HEK293 (cell line): ENCODE measurements around the gene RAB13.
A peak's percentile ranks its signal among the peaks of the same experiment; 100 is the strongest.

ENCODE experiments used
- BCL11B ChIP-seq: fragments of 450-650 bp; formaldehyde crosslinking; IDR thresholded peaks from 2 replicates; pipeline ENCODE4 v1.5.1; 2016; ENCODE audit warnings: low read depth, missing biosample characterization, missing genetic modification characterization
- GFI1B ChIP-seq: fragments of 450-650 bp; formaldehyde crosslinking; IDR thresholded peaks from 2 replicates; pipeline ENCODE4 v1.5.1; 2016; ENCODE audit warnings: missing biosample characterization, missing genetic modification characterization
- GLI4 ChIP-seq: fragments of 450-650 bp; formaldehyde crosslinking; IDR thresholded peaks from 2 replicates; pipeline ENCODE4 v1.5.1; 2016; ENCODE audit warnings: missing biosample characterization, missing genetic modification characterization
- GLIS1 ChIP-seq: fragments of 450-650 bp; formaldehyde crosslinking; IDR thresholded peaks from 2 replicates; pipeline ENCODE4 v1.5.1; 2016; ENCODE audit warnings: missing biosample characterization, missing genetic modification characterization
- KLF9 ChIP-seq: fragments of 450-650 bp; formaldehyde crosslinking; IDR thresholded peaks from 2 replicates; pipeline ENCODE4 v1.5.1; 2016; ENCODE audit warnings: missing biosample characterization, missing genetic modification characterization, low read depth
- PRDM1 ChIP-seq: fragments of 450-650 bp; formaldehyde crosslinking; IDR thresholded peaks from 2 replicates; pipeline ENCODE4; 2016; ENCODE audit warnings: missing biosample characterization, missing genetic modification characterization
- SP3 ChIP-seq: fragments of 450-650 bp; formaldehyde crosslinking; IDR thresholded peaks from 2 replicates; pipeline ENCODE4 v1.5.1; 2016; ENCODE audit warnings: missing biosample characterization, missing genetic modification characterization
- ZBTB20 ChIP-seq: fragments of 450-650 bp; formaldehyde crosslinking; IDR thresholded peaks from 2 replicates; pipeline ENCODE4 v1.5.1; 2016; ENCODE audit warnings: missing biosample characterization, missing genetic modification characterization
- ZBTB48 ChIP-seq: fragments of 450-650 bp; formaldehyde crosslinking; IDR thresholded peaks from 2 replicates; pipeline ENCODE4 v1.5.1; 2016; ENCODE audit warnings: missing biosample characterization, missing genetic modification characterization
- ZNF138 ChIP-seq: fragments of 450-650 bp; formaldehyde crosslinking; IDR thresholded peaks from 2 replicates; pipeline ENCODE4 v1.5.1; 2016; ENCODE audit warnings: missing biosample characterization, missing genetic modification characterization, borderline replicate concordance
- ZNF146 ChIP-seq: fragments of 450-650 bp; formaldehyde crosslinking; IDR thresholded peaks from 2 replicates; pipeline ENCODE4 v1.5.1; 2016; ENCODE audit warnings: missing biosample characterization, missing genetic modification characterization
- ZNF214 ChIP-seq: fragments of 450-650 bp; formaldehyde crosslinking; IDR thresholded peaks from 2 replicates; pipeline ENCODE4 v1.5.1; 2017; ENCODE audit warnings: missing biosample characterization, mild to moderate bottlenecking, missing genetic modification characterization, borderline replicate concordance
- ZNF366 ChIP-seq: fragments of 450-650 bp; formaldehyde crosslinking; conservative IDR thresholded peaks from 2 replicates; pipeline ENCODE4 v1.5.1; 2016; ENCODE audit warnings: missing biosample characterization, missing genetic modification characterization
- ZNF530 ChIP-seq: fragments of 450-650 bp; formaldehyde crosslinking; IDR thresholded peaks from 2 replicates; pipeline ENCODE4 v1.5.1; 2016; ENCODE audit warnings: low read depth, missing biosample characterization, missing genetic modification characterization
- ZNF548 ChIP-seq: fragments of 450-650 bp; formaldehyde crosslinking; IDR thresholded peaks from 2 replicates; pipeline ENCODE4 v1.5.1; 2016; ENCODE audit warnings: missing biosample characterization, missing genetic modification characterization
- ZNF610 ChIP-seq: fragments of 450-650 bp; formaldehyde crosslinking; IDR thresholded peaks from 2 replicates; pipeline ENCODE4 v1.5.1; 2016; ENCODE audit warnings: missing biosample characterization, missing genetic modification characterization, borderline replicate concordance
- ZNF626 ChIP-seq: fragments of 450-650 bp; sonication (Bioruptor Pico); formaldehyde crosslinking; IDR thresholded peaks from 2 replicates; pipeline ENCODE4 v1.5.1; 2018; ENCODE audit warnings: missing biosample characterization, missing genetic modification characterization, inconsistent platforms
- ZNF830 ChIP-seq: fragments of 450-650 bp; IDR thresholded peaks from 2 replicates; pipeline ENCODE4 v1.5.0; 2018; ENCODE audit warnings: missing biosample characterization, missing genetic modification characterization, low read depth, mild to moderate bottlenecking, moderate library complexity
- TF ChIP-seq, protein P1 (sequence below): fragments of 450-650 bp; formaldehyde crosslinking; IDR thresholded peaks from 2 replicates; pipeline ENCODE4 v1.5.1; 2016; ENCODE audit warnings: missing biosample characterization, missing genetic modification characterization
- TF ChIP-seq, protein P2 (sequence below): fragments of 450-650 bp; IDR thresholded peaks from 2 replicates; pipeline ENCODE4 v1.5.1; 2018; ENCODE audit warnings: missing biosample characterization, mild to moderate bottlenecking, missing genetic modification characterization
- TF ChIP-seq, protein P3 (sequence below): fragments of 450-650 bp; formaldehyde crosslinking; IDR thresholded peaks from 2 replicates; pipeline ENCODE4 v1.5.1; 2017; ENCODE audit warnings: missing biosample characterization, mild to moderate bottlenecking, missing genetic modification characterization, moderate library complexity
- TF ChIP-seq, protein P4 (sequence below): fragments of 450-650 bp; formaldehyde crosslinking; IDR thresholded peaks from 2 replicates; pipeline ENCODE4 v1.5.1; 2016; ENCODE audit warnings: missing biosample characterization, missing genetic modification characterization, low read depth
- TF ChIP-seq, protein P5 (sequence below): fragments of 450-650 bp; formaldehyde crosslinking; IDR thresholded peaks from 2 replicates; pipeline ENCODE4 v1.5.1; 2016; ENCODE audit warnings: missing biosample characterization, missing genetic modification characterization
- TF ChIP-seq, protein P6 (sequence below): fragments of 450-650 bp; formaldehyde crosslinking; IDR thresholded peaks from 2 replicates; pipeline ENCODE4 v1.5.1; 2016; ENCODE audit warnings: missing biosample characterization, missing genetic modification characterization

Gene RAB13

DNA sequence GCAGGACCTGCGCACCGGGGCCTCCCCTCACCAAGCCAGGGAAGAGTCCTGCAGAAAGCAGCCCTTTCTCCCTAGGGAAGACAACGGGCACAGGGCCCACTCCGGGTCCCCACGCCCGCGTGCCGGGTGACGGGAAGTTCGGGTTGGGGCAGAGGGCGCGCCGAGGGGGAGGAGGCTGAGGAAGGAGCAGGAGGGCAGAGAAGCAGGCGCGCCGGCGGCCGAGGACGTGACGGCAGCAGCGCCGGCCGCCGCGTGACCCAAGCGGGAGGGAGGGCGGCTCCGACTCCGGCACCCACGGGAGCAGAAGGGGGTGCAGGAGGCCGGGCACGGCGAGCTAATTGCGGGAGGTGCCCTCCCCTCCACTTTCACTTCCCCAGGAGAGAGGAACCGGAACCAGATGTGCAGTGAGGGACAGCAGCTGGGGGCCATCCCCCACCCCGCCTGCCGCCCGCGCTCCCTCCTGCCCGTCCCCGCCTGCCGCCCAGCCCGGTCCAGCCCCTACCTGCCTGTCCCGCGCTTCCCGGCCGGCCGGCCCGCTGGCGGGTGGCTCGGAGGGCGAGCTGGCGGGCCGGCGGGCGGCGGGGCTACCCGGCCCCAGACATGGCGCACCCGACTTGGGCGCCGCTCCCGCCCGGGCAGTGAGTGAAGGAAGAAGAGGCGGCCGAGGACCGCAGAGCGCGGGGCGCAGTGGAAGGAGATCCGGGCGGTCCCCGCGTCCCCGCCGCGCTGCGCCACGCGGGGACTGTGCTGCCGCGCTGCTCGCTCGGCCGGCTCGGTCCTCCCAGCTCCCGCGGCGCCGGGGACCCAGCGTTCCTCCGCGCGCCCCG lies 40.1 kb downstream of the RAB13 start (continued):
- TF ChIP-seq GLI4 (tag by site-specific recombination) (no peak), ZNF366 (tag by site-specific recombination) (0 out of 2 replicates have a peak, but pooled peaks have one; percentile 15), GLIS1 (tag by site-specific recombination) (peak; percentile 98), SP3 (tag by site-specific recombination) (peak; percentile 76), ZNF626 (tag by site-specific recombination) (no peak), ZNF146 (tag by site-specific recombination) (0 out of 2 replicates have a peak, but pooled peaks have one; percentile 5), ZBTB20 (peak; percentile 53; the same call in 1 of the 2 replicates), ZNF138 (tag by site-specific recombination) (no peak), ZNF830 (tag by site-specific recombination) (no peak), GFI1B (tag by site-specific recombination) (no peak), ZNF214 (tag by site-specific recombination) (no peak), ZNF548 (tag by site-specific recombination) (no peak), ZBTB48 (tag by site-specific recombination) (peak; percentile 52; the same call in 1 of the 2 replicates), KLF9 (tag by site-specific recombination) (peak; percentile 55), BCL11B (tag by site-specific recombination) (no peak), ZNF530 (tag by site-specific recombination) (no peak), ZNF610 (tag by site-specific recombination) (peak; percentile 54; the same call in 1 of the 2 replicates), PRDM1 (tag by site-specific recombination) (peak; percentile 77)
- TF ChIP-seq, protein P1, sequence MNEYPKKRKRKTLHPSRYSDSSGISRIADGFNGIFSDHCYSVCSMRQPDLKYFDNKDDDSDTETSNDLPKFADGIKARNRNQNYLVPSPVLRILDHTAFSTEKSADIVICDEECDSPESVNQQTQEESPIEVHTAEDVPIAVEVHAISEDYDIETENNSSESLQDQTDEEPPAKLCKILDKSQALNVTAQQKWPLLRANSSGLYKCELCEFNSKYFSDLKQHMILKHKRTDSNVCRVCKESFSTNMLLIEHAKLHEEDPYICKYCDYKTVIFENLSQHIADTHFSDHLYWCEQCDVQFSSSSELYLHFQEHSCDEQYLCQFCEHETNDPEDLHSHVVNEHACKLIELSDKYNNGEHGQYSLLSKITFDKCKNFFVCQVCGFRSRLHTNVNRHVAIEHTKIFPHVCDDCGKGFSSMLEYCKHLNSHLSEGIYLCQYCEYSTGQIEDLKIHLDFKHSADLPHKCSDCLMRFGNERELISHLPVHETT (tag by site-specific recombination) = no peak
- TF ChIP-seq, protein P2, sequence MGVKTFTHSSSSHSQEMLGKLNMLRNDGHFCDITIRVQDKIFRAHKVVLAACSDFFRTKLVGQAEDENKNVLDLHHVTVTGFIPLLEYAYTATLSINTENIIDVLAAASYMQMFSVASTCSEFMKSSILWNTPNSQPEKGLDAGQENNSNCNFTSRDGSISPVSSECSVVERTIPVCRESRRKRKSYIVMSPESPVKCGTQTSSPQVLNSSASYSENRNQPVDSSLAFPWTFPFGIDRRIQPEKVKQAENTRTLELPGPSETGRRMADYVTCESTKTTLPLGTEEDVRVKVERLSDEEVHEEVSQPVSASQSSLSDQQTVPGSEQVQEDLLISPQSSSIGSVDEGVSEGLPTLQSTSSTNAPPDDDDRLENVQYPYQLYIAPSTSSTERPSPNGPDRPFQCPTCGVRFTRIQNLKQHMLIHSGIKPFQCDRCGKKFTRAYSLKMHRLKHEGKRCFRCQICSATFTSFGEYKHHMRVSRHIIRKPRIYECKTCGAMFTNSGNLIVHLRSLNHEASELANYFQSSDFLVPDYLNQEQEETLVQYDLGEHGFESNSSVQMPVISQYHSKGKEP (tag by site-specific recombination) = no peak
- TF ChIP-seq, protein P3, sequence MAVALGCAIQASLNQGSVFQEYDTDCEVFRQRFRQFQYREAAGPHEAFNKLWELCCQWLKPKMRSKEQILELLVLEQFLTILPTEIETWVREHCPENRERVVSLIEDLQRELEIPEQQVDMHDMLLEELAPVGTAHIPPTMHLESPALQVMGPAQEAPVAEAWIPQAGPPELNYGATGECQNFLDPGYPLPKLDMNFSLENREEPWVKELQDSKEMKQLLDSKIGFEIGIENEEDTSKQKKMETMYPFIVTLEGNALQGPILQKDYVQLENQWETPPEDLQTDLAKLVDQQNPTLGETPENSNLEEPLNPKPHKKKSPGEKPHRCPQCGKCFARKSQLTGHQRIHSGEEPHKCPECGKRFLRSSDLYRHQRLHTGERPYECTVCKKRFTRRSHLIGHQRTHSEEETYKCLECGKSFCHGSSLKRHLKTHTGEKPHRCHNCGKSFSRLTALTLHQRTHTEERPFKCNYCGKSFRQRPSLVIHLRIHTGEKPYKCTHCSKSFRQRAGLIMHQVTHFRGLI = no peak
- TF ChIP-seq, protein P4, sequence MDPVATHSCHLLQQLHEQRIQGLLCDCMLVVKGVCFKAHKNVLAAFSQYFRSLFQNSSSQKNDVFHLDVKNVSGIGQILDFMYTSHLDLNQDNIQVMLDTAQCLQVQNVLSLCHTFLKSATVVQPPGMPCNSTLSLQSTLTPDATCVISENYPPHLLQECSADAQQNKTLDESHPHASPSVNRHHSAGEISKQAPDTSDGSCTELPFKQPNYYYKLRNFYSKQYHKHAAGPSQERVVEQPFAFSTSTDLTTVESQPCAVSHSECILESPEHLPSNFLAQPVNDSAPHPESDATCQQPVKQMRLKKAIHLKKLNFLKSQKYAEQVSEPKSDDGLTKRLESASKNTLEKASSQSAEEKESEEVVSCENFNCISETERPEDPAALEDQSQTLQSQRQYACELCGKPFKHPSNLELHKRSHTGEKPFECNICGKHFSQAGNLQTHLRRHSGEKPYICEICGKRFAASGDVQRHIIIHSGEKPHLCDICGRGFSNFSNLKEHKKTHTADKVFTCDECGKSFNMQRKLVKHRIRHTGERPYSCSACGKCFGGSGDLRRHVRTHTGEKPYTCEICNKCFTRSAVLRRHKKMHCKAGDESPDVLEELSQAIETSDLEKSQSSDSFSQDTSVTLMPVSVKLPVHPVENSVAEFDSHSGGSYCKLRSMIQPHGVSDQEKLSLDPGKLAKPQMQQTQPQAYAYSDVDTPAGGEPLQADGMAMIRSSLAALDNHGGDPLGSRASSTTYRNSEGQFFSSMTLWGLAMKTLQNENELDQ = no peak
- TF ChIP-seq, protein P5, sequence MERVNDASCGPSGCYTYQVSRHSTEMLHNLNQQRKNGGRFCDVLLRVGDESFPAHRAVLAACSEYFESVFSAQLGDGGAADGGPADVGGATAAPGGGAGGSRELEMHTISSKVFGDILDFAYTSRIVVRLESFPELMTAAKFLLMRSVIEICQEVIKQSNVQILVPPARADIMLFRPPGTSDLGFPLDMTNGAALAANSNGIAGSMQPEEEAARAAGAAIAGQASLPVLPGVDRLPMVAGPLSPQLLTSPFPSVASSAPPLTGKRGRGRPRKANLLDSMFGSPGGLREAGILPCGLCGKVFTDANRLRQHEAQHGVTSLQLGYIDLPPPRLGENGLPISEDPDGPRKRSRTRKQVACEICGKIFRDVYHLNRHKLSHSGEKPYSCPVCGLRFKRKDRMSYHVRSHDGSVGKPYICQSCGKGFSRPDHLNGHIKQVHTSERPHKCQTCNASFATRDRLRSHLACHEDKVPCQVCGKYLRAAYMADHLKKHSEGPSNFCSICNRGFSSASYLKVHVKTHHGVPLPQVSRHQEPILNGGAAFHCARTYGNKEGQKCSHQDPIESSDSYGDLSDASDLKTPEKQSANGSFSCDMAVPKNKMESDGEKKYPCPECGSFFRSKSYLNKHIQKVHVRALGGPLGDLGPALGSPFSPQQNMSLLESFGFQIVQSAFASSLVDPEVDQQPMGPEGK = peak; percentile 80
- TF ChIP-seq, protein P6, sequence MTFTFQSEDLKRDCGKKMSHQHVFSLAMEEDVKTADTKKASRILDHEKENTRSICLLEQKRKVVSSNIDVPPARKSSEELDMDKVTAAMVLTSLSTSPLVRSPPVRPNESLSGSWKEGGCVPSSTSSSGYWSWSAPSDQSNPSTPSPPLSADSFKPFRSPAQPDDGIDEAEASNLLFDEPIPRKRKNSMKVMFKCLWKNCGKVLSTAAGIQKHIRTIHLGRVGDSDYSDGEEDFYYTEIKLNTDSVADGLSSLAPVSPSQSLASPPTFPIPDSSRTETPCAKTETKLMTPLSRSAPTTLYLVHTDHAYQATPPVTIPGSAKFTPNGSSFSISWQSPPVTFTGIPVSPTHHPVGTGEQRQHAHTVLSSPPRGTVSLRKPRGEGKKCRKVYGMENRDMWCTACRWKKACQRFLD (tag by site-specific recombination) = no peak
